GM18870 (cell line): ENCODE data around the gene PITPNM3.

ENCODE experiments used
- ATAC-seq: cut with Tn5 transposase; IDR thresholded peaks from one replicate; pipeline ENCODE4 v1.9.1; 2021; ENCODE audit warnings: moderate library complexity; ENCODE audit not compliant: unreplicated experiment

PITPNM3 gene

GRCh38 chr17:6528557-6528956 lies 27.8 kb downstream of the PITPNM3 start:
- no peak for ATAC-seq

GRCh38 chr17:6526362-6527152 lies 29.8 kb downstream of the PITPNM3 start:
- ATAC-seq, result no peak

- no peak for ATAC-seq
Measured at GRCh38 chr17:6525731-6526130, 30.6 kb downstream of the PITPNM3 start.

GRCh38 chr17:6525141-6525540 lies 31.2 kb downstream of the PITPNM3 start:
- no peak for ATAC-seq

GRCh38 chr17:6524520-6524919 lies 31.8 kb downstream of the PITPNM3 start:
- no peak for ATAC-seq

GRCh38 chr17:6523809-6524355 lies 32.5 kb downstream of the PITPNM3 start:
- no peak for ATAC-seq

- no peak for ATAC-seq
Measured at GRCh38 chr17:6523330-6523729, 33.0 kb downstream of the PITPNM3 start.

- no peak for ATAC-seq
Measured at GRCh38 chr17:6521586-6521985, 34.8 kb downstream of the PITPNM3 start.

- no peak for ATAC-seq
Measured at GRCh38 chr17:6517062-6517461, 39.3 kb downstream of the PITPNM3 start.

GRCh38 chr17:6514371-6514770 lies 42.0 kb downstream of the PITPNM3 start:
- no peak for ATAC-seq

- no peak for ATAC-seq
Measured at GRCh38 chr17:6512552-6512951, 43.8 kb downstream of the PITPNM3 start.

GRCh38 chr17:6510321-6510977 lies 45.9 kb downstream of the PITPNM3 start:
- ATAC-seq, result no peak

- no peak for ATAC-seq
Measured at GRCh38 chr17:6509921-6510320, 46.4 kb downstream of the PITPNM3 start.

- ATAC-seq, result no peak
Measured at GRCh38 chr17:6509031-6509771, 47.2 kb downstream of the PITPNM3 start.

- ATAC-seq, result no peak
Measured at GRCh38 chr17:6508519-6509030, 47.8 kb downstream of the PITPNM3 start.

GRCh38 chr17:6508016-6508415 lies 48.3 kb downstream of the PITPNM3 start:
- no peak for ATAC-seq

GRCh38 chr17:6507535-6507934 lies 48.8 kb downstream of the PITPNM3 start:
- ATAC-seq, result no peak

- no peak for ATAC-seq
Measured at GRCh38 chr17:6506679-6507231, 49.6 kb downstream of the PITPNM3 start.

GRCh38 chr17:6505425-6506142 lies 50.8 kb downstream of the PITPNM3 start:
- ATAC-seq, result no peak

- ATAC-seq, result no peak
Measured at GRCh38 chr17:6503641-6504195, 52.6 kb downstream of the PITPNM3 start.
